CD4-positive, alpha-beta T cell treated with Interferon gamma for 1 hour (primary cell): ENCODE results near the gene ENDOV.

Experiments
- DNase-seq: peaks from one replicate; pipeline ENCODE4 v3.0.0-alpha.2; 2020

ENDOV gene

GRCh38 chr17:80414803-80415625, at the start of gene ENDOV:
ENDOV (plus strand) TSS chr17:80415167; CDS start chr17:80415195, 28 bp downstream.
- DNase-seq, result peak; percentile 95

- DNase-seq, result no peak
These were observed 49.0 kb upstream of the ENDOV start for GRCh38 chr17:80365983-80366382.

GRCh38 chr17:80367503-80367902, 47.5 kb upstream of the ENDOV start:
- DNase-seq, result no peak

- DNase-seq, result no peak
These were observed 43.8 kb upstream of the ENDOV start for GRCh38 chr17:80371196-80371595.

- DNase-seq, result no peak
These were observed 42.5 kb upstream of the ENDOV start for GRCh38 chr17:80372456-80372855.

- no peak for DNase-seq
These were observed 41.9 kb upstream of the ENDOV start for GRCh38 chr17:80372922-80373570.

GRCh38 chr17:80374039-80374731, 40.8 kb upstream of the ENDOV start:
- DNase-seq, result no peak

GRCh38 chr17:80374732-80375585, 40.0 kb upstream of the ENDOV start:
- no peak for DNase-seq

- DNase-seq, result no peak
These were observed 38.4 kb upstream of the ENDOV start for GRCh38 chr17:80376531-80376930.

- DNase-seq, result no peak
These were observed 37.2 kb upstream of the ENDOV start for GRCh38 chr17:80377798-80378197.

GRCh38 chr17:80379348-80379747, 35.6 kb upstream of the ENDOV start:
- DNase-seq, result no peak

GRCh38 chr17:80380068-80380467, 34.9 kb upstream of the ENDOV start:
- no peak for DNase-seq

- DNase-seq, result no peak
These were observed 34.4 kb upstream of the ENDOV start for GRCh38 chr17:80380555-80381002.

- DNase-seq, result no peak
These were observed 33.5 kb upstream of the ENDOV start for GRCh38 chr17:80381416-80381923.

GRCh38 chr17:80382446-80382845, 32.5 kb upstream of the ENDOV start:
- DNase-seq, result no peak

GRCh38 chr17:80382956-80383355, 32.0 kb upstream of the ENDOV start:
- DNase-seq, result no peak

GRCh38 chr17:80384078-80384960, 30.6 kb upstream of the ENDOV start:
- DNase-seq, result no peak

- DNase-seq, result no peak
These were observed 29.9 kb upstream of the ENDOV start for GRCh38 chr17:80385046-80385445.

GRCh38 chr17:80386341-80386740, 28.6 kb upstream of the ENDOV start:
- no peak for DNase-seq

GRCh38 chr17:80387071-80387470, 27.9 kb upstream of the ENDOV start:
- DNase-seq, result no peak

GRCh38 chr17:80388175-80388574, 26.8 kb upstream of the ENDOV start:
- no peak for DNase-seq
